HepG2 (cell line): Measurements from ENCODE around the gene ADCY5. TPM values are rescaled to one million over a fixed set of nuclear protein-coding genes. Genes with fewer than 3 reads are reported as not detected.

Source experiments
- ARID3A ChIP-seq: IDR thresholded peaks from 2 replicates; pipeline ENCODE4 v1.6.1; 2012; ENCODE audit warnings: low read depth, low read length, improper control_type of control experiment
- GABPA ChIP-seq, 2 experiments: IDR thresholded peaks; 2 replicates each; pipeline ENCODE4 v1.6.1; 2011 to 2016; ENCODE audit warnings: low read depth in 2 of 2, low read length in 1 of 2, missing biosample characterization in 1 of 2, missing genetic modification characterization in 1 of 2
- GATAD2A ChIP-seq: IDR thresholded peaks from 2 replicates; pipeline ENCODE4 v1.6.1; 2016
- HDAC1 ChIP-seq: sonication (generic); formaldehyde crosslinking; IDR thresholded peaks from 2 replicates; pipeline ENCODE4 v1.5.1; 2020; ENCODE audit warnings: mild to moderate bottlenecking, missing genetic modification reagents
- HOXA7 ChIP-seq: sonication (generic); formaldehyde crosslinking; IDR thresholded peaks from 2 replicates; pipeline ENCODE4 v1.8.1; 2022; ENCODE audit warnings: mild to moderate bottlenecking, missing genetic modification reagents, moderate library complexity
- MTF2 ChIP-seq: sonication (generic); formaldehyde crosslinking; IDR thresholded peaks from 2 replicates; pipeline ENCODE4 v1.5.0; 2020; ENCODE audit warnings: missing genetic modification reagents, borderline replicate concordance
- MZF1 ChIP-seq: sonication (generic); formaldehyde crosslinking; IDR thresholded peaks from 2 replicates; pipeline ENCODE4 v1.8.1; 2023; ENCODE audit warnings: mild to moderate bottlenecking, missing genetic modification reagents, borderline replicate concordance
- NFKB2 ChIP-seq: sonication (generic); formaldehyde crosslinking; IDR thresholded peaks from 2 replicates; pipeline ENCODE4 v1.4.0; 2020; ENCODE audit warnings: missing genetic modification reagents, borderline replicate concordance
- NR2F1 ChIP-seq, 2 experiments: fragments of 450-650 bp in 1 of 2; formaldehyde crosslinking in 1 of 2; IDR thresholded peaks; 2 replicates each; pipeline versions ENCODE4 v1.5.0 to v1.6.1; 2016 to 2020; ENCODE audit warnings: mild to moderate bottlenecking in 1 of 2, missing compliant biosample characterization in 1 of 2, missing genetic modification reagents in 1 of 2, moderate library complexity in 1 of 2
- PITX1 ChIP-seq: sonication (generic); formaldehyde crosslinking; IDR thresholded peaks from 2 replicates; pipeline ENCODE4 v1.5.1; 2020; ENCODE audit warnings: mild to moderate bottlenecking, missing genetic modification reagents
- PLSCR1 ChIP-seq: sonication (generic); formaldehyde crosslinking; IDR thresholded peaks from 2 replicates; pipeline ENCODE4 v1.5.0; 2020; ENCODE audit warnings: missing genetic modification reagents, mild to moderate bottlenecking, borderline replicate concordance
- STAG1 ChIP-seq: sonication (generic); formaldehyde crosslinking; IDR thresholded peaks from 2 replicates; pipeline ENCODE4 v1.4.0; 2020; ENCODE audit warnings: missing genetic modification reagents
- TSC22D2 ChIP-seq: sonication (generic); formaldehyde crosslinking; IDR thresholded peaks from 2 replicates; pipeline ENCODE4 v1.5.1; 2020; ENCODE audit warnings: missing genetic modification reagents, mild to moderate bottlenecking, borderline replicate concordance
- ZEB1 ChIP-seq: IDR thresholded peaks from 2 replicates; pipeline ENCODE4 v1.6.1; 2012; ENCODE audit warnings: mild to moderate bottlenecking, low read depth, inconsistent platforms; ENCODE audit not compliant: insufficient replicate concordance
- ZNF333 ChIP-seq: sonication (generic); formaldehyde crosslinking; IDR thresholded peaks from 2 replicates; pipeline ENCODE4 v1.4.0; 2020; ENCODE audit warnings: mild to moderate bottlenecking, missing genetic modification reagents, borderline replicate concordance
- ZNF547 ChIP-seq: sonication (generic); formaldehyde crosslinking; IDR thresholded peaks from 2 replicates; pipeline ENCODE4 v1.5.1; 2020; ENCODE audit warnings: mild to moderate bottlenecking, missing genetic modification reagents
- ZNF691 ChIP-seq: sonication (generic); formaldehyde crosslinking; IDR thresholded peaks from 2 replicates; pipeline ENCODE4 v1.4.0; 2020; ENCODE audit warnings: missing genetic modification reagents, low read depth, mild to moderate bottlenecking, borderline replicate concordance
- ZNF747 ChIP-seq: sonication (generic); formaldehyde crosslinking; IDR thresholded peaks from 2 replicates; pipeline ENCODE4 v1.8.1; 2023; ENCODE audit warnings: missing genetic modification reagents, mild to moderate bottlenecking, borderline replicate concordance
- ZNF800 ChIP-seq: sonication (generic); formaldehyde crosslinking; IDR thresholded peaks from 2 replicates; pipeline ENCODE4 v1.4.0; 2020; ENCODE audit warnings: missing genetic modification reagents
- ZNF878 ChIP-seq: sonication (generic); formaldehyde crosslinking; IDR thresholded peaks from 2 replicates; pipeline ENCODE4 v1.8.1; 2023; ENCODE audit warnings: mild to moderate bottlenecking, missing genetic modification reagents, moderate library complexity
- ZSCAN29 ChIP-seq: sonication (generic); formaldehyde crosslinking; conservative IDR thresholded peaks from 2 replicates; pipeline ENCODE4 v1.4.0; 2020; ENCODE audit warnings: mild to moderate bottlenecking, missing genetic modification reagents
- ZUFSP ChIP-seq: sonication (generic); formaldehyde crosslinking; IDR thresholded peaks from 2 replicates; pipeline ENCODE4 v1.9.0; 2021; ENCODE audit warnings: missing genetic modification reagents, mild to moderate bottlenecking, borderline replicate concordance
- polyA plus RNA-seq, 8 experiments: library from polyadenylated mRNA; depleted of rRNA in 3 of 8; stranded (reverse) in 7 of 8; unstranded in 1 of 8; fragments of >200 nt; fragmentation: Illumina TruSeq in 4 of 8; extraction: Trizol in 4 of 8; gene quantifications; 2 replicates each; pipeline versions ENCODE4 v1.2.1 to v1.2.3, GENCODE V29; 2011 to 2016; ENCODE audit warnings: low read depth in 4 of 8, missing spikeins in 1 of 8, mixed read lengths in 1 of 8; ENCODE audit not compliant: insufficient read depth in 1 of 8
- total RNA-seq, 5 experiments: library from RNA; depleted of rRNA; stranded (reverse); fragments of >200 nt; fragmentation: Illumina TruSeq; extraction: Trizol; gene quantifications; 2 replicates each; pipeline ENCODE4 v1.2.3, GENCODE V29; 2016; ENCODE audit warnings: low read depth in 1 of 5

Gene ADCY5
- total and polyA plus RNA-seq, 2 of the 13 experiments (the other 11 are each of a cell fraction or from before 2014, with no cell fraction given): not detected

- TF ChIP-seq ZUFSP: no peak
- TF ChIP-seq PLSCR1: no peak
- no peak for TF ChIP-seq HOXA7 (CRISPR knock-in tag)
- no peak for TF ChIP-seq ZNF800 (CRISPR knock-in tag)
- no peak for TF ChIP-seq MTF2 (CRISPR knock-in tag)
- TF ChIP-seq ZNF878: no peak
- no peak for TF ChIP-seq GATAD2A (CRISPR knock-in tag)
- TF ChIP-seq ZNF691 (CRISPR knock-in tag): no peak
- TF ChIP-seq NR2F1 (CRISPR knock-in tag; IDR thresholded peaks at IDR 0.05): no peak
- no peak for TF ChIP-seq GABPA (IDR thresholded peaks at IDR 0.05; ENCODE audit: low read depth, low read length)
- TF ChIP-seq GABPA (CRISPR knock-in tag; IDR thresholded peaks at IDR 0.05; ENCODE audit: low read depth): no peak
- TF ChIP-seq ZSCAN29 (CRISPR knock-in tag): no peak
- TF ChIP-seq ZNF747: no peak
- peak; percentile 83 for TF ChIP-seq STAG1 (CRISPR knock-in tag)
- peak; percentile 37; the same call in 1 of the 2 replicates for TF ChIP-seq NFKB2 (CRISPR knock-in tag)
- TF ChIP-seq ARID3A: no peak
- no peak for TF ChIP-seq ZNF333
- TF ChIP-seq TSC22D2 (CRISPR knock-in tag): no peak
- 0 out of 2 replicates have a peak, but pooled peaks have one; percentile 25 for TF ChIP-seq ZNF547 (CRISPR knock-in tag)
- no peak for TF ChIP-seq HDAC1 (CRISPR knock-in tag)
- no peak for TF ChIP-seq PITX1 (CRISPR knock-in tag)
- no peak for TF ChIP-seq MZF1 (CRISPR knock-in tag)
- no peak for TF ChIP-seq ZEB1
Measured at GRCh38 chr3:123328851-123329635, 119.8 kb downstream of the ADCY5 start (continued).
